Measurements from ENCODE around the gene GNMT.
"Not testable (repeated sequence)": the region's sequence is repeated elsewhere in the genome, so short reads cannot be mapped to it uniquely, and the experiment has no call there.

GNMT gene

DNA sequence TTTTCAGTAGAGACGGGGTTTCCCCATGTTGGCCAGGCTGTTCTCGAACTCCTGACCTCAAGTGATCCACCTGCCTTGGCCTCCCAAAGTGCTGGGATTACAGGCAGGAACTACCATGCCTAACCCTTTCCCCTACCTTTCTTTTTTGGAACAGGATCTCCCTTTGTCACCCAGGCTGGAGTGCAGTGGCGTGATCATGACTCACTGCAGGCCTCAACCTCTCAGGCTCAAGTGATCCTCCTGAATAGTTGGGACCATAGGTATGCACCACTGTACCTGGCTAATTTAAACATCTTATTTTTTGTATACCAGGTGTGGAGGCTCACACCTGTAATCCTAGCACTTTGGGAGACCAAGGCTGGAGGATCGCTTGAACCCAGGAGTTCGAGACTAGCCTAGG is 19.2 kb upstream of the GNMT start:
- DNase-seq (ENCODE audit: low read depth): not testable (repeated sequence)

DNA sequence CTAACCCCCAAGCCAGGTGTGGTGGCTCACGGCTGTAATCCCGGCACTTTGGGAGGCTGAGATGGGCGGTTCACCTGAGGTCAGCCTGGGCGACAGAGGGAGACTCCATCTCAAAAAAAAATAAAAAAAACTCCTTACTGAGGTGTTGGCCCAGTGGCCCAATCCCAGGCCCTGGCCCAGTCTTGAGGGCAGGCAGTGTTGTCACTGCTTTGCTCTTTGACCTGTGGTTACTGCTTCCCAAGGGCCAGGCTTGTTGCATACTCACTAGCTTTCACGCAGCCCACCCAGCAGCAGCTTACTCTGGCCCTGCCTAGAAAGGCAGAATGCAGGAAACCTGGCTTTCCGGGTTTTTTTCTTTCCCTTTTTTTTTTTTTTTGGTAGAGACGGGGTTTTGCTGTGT is 18.1 kb upstream of the GNMT start:
- no peak for DNase-seq (ENCODE audit: low read depth)

DNA sequence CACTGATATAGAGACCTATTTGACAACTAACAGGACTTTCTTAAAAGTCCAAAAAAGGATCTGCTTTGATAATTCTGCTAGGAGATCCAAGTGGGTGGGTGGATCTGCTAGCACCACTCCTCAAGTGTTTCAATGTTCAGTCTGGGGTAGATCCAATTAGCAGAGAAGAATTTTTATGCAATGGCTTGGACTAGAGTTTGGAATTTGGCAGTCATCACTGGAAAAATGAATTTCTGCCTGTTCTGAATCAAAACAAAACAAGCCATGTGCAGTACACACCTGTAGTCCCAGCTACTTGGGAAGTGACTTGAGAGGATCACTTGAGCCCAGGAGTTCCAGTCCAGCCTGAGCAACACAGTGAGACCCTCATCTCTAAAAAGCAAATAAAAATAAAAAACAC is 12.6 kb upstream of the GNMT start:
- no peak for DNase-seq (ENCODE audit: low read depth)

DNA sequence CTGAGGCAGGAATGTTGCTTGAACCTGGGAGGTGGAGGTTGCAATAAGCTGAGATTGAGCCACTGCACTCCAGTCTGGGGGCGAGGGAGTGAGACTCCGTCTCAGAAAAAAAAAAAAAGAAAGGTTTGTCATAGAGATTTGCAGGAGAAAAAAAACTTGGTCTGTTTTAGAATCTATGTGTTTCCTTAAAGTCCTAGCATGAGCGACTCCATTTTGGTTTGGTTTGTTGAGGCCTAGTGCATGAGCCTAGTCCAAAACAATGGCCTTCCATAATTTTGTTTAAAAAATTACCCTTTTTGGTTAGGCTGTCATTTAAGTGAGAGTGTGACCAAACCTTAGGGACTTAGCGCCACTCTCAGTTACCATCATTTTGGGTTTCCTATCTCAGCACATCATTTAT is 8.2 kb upstream of the GNMT start:
- DNase-seq (ENCODE audit: low read depth): no peak

DNA sequence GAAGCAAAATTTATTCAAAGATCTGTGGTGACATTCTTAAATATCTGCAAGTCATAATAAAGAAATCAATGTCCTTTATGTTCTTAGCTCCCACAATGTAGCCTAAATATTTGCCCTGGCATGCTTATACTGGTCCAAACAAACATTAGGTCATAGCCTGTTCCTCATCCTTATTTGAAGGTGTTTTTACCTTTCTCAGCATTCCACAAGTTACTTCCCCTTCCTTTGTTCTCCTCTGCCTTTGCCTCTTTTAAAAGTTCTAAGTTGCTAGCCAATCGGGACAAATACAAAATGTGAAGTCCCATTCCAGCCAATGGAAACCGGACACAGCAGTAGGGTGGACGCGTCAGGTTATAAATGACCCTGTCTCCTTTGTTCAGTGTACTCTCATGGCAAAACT is 6.1 kb upstream of the GNMT start:
- DNase-seq (ENCODE audit: low read depth): not testable (repeated sequence)

DNA sequence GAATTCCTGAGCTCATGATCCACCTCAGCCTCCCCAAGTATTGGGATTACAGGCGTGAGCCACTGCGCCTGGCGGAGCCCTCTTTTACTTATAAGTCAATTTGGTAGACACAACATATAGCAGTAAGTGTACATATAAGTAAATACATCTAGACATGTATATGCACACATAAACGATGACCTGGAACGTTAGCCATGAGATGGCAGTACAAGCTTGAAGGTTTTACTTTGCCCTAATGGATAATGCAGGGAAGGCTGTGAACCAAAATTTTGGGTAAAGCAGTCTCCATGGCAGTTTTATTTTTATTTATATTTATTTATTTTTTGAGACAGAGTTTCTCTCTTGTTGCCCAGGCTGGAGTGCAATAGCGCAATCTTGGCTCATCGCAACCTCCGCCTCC is 2.4 kb upstream of the GNMT start:
- no peak for DNase-seq (ENCODE audit: low read depth)

DNA sequence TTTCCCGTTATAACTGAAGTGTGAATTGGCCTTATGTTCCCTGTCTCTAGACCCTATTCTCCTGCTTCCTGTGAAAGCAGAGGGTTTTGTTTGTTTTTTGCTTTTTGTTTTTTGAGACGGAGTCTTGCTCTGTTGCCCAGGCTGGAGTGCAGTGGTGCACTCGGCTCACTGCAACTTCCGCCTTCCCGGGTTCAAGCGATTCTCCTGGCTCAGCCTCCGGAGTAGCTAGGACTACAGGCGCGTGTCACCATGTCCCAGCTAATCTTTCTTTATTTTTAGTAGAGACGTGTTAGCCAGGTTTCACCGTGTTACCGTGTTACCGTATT is 674 bp upstream of the GNMT start:
- no peak for DNase-seq (ENCODE audit: low read depth)

DNA sequence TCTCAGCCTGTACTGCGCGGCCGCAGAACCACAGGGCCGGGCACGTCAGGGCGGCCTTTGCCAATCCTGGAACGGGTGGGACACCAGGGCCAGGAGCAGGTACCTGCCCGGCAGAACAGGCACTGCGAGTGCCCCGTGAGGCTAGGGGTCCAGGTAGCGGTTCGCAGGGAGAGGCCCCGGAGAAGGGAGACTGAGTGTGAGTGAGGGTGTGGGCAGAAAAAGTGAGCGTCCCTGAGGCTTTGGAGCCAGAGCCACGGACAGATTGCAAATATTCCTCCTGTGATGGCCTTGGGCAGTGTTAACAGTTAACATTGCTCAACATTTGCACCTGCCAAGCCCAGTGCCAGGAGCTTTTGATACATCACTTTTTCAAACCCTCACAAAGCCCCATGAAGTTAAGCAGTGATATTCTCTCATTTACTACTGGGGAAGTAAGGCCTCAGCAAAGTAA is 491 bp downstream of the GNMT start:
- no peak for DNase-seq (ENCODE audit: low read depth)

DNA sequence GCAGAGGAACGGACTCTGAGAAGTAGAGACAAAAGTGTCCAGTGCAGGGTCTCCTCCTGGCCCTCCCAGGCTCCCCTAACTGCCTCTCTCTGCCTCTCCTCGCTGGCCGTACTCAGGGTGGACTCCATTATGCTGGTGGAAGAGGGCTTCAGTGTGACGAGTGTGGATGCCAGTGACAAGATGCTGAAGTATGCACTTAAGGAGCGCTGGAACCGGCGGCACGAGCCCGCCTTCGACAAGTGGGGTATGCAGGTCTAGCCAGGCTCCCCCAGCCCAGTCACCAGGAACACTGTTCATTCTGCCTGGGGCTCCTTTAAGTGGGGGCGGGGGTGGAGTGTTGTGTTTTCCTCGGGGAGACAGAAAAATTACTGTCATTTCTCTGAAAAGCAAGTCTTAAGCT is 1.5 kb downstream of the GNMT start:
- DNase-seq (ENCODE audit: low read depth): no peak

DNA sequence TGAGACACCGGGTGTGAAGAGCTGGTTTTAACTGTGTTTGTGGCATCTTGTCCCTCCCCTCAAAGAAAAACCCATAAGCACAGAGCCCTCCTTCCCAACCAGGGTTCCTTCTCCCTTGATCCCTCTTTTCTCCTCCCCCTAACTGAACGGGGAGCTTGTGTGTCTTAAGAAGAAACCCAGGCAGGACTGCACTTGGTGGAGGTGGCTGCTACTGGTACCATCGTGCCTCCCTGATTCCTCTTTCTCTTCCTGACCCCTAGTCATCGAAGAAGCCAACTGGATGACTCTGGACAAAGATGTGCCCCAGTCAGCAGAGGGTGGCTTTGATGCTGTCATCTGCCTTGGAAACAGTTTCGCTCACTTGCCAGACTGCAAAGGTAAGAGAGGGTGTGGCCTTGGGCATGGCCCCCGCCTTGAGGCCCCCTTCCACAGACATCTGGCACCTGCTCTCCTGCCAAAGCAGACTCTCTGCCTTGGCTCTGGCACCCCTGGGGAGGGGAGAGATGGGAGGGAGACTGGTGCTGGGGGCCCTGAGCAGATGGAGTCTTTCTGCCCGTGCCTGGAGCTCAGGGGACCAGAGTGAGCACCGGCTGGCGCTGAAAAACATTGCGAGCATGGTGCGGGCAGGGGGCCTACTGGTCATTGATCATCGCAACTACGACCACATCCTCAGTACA is 2.1 kb downstream of the GNMT start:
- DNase-seq (ENCODE audit: low read depth): no peak

DNA sequence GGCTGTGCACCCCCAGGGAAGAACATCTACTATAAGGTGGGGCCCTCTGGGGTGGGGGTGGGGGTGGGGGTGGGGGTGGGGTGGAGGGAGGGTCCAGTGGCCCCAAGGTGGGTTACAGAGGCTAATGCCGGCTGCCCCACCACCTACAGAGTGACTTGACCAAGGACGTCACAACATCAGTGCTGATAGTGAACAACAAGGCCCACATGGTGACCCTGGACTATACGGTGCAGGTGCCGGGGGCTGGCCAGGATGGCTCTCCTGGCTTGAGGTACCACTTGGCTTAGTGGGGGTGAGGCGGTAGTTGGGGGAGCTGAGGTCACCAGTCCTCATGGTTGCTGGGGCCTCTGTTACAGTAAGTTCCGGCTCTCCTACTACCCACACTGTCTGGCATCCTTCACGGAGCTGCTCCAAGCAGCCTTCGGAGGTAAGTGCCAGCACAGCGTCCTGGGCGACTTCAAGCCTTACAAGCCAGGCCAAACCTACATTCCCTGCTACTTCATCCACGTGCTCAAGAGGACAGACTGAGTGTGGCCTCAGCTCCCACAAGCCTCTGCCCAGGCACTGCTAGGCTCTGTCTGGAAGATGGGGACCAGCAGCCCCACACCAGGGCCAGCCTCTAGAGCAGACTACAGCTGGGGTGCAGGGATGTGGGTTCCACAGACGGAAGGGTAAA is 2.8 kb downstream of the GNMT start:
- no peak for DNase-seq (ENCODE audit: low read depth)

DNA sequence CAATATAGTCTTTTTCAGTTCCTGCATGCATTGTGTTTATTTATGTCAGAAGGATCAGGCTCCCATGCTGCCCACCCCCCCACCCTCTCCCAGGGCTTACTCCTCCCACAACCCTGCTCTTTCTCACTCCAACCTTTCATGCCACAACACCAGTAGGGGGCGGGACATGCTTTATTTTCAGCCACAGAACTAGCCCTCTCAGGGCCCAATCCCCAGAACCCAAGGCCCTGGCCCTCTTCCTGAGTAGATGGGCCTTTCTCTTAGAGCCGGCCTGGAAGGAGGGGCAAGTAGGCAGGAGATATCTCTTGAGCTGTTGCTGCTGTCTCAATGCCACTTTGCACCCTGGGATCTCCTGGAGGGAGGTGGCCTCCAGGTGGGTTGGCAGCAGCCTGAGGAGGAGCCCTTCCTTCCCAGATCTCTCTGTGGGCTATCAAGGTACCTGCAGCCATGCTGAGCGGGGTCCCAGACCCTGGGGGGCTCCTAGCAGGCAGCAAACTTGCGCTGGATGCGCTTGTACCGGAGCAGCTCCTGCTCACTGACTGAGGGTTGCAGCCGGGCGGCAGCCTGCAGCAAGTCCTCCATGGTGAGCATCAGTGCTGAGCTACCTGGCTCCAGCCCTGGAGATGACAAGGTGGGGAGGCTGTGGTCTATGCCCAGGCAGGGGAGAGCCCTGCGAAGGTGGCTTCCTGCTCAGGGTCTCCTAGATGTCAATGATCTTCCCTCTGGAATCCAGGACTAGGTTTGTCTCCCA is 3.5 kb downstream of the GNMT start:
- DNase-seq (ENCODE audit: low read depth): no peak

DNA sequence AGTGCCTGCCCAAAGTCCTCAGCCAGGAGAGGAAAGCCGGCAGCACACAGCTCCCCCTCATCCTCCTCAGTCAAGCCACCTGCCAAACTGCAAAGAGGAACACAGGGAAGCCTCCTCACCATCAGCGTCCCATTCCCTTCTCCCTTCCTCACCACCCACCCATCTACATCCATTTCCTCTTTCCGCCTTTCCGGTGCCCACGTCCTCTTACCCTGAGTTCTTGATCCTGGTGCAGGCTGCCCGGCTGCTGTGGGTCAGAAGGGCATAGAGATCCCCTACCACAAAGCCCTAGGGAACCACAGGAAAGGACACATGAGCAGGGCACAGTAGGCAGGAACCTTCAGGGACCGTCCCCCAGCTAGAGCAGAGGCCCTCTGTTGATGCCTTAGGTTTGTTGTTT is 6.0 kb downstream of the GNMT start:
- no peak for DNase-seq (ENCODE audit: low read depth)

DNA sequence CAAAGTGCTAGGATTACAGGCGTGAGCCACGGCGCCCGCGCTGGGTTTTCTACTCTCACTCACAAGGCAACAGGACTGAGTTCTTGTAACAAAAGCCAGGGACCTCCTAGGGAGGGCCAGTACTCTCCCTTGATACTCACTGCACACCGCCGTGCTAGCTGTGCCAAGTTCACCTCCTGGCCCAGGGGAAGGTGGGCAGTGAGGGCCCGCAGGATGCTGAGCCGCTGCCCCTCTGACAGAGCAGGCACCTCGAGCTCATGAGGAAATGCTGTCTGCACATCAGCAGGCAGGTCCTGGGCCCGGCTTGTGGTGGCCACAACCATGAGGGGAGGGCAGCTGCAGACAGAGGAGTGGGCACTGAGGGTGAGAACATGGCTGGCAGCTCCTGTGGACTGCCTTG is 6.7 kb downstream of the GNMT start:
- DNase-seq (ENCODE audit: low read depth): no peak

DNA sequence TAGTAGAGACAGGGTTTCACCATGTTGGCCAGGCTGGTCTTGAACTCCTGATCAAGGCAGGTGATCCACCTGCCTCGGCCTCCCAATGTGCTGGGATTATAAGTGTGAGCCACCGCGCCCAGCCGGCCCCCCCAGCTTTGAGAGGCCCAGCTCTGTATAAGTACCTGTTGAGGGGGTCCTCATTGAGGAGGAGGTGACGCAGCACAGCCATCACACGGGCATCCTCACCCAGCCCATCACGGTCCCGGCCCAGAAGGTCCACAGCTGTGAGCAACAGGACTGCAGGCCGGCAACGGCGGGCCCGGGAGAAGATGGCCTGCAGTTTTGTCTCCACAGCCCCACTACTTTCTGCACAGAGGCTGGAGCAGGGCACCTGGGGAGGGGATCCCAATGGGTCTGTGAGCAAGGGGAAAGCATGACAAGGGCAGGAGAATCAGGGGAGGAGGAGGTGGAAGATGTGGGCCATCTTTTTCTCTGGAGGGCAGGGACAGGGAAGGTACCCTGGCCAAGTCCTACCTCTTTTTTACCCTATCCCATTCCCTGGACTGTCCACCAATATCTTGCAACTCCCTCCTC is 7.7 kb downstream of the GNMT start:
- no peak for DNase-seq (ENCODE audit: low read depth)

DNA sequence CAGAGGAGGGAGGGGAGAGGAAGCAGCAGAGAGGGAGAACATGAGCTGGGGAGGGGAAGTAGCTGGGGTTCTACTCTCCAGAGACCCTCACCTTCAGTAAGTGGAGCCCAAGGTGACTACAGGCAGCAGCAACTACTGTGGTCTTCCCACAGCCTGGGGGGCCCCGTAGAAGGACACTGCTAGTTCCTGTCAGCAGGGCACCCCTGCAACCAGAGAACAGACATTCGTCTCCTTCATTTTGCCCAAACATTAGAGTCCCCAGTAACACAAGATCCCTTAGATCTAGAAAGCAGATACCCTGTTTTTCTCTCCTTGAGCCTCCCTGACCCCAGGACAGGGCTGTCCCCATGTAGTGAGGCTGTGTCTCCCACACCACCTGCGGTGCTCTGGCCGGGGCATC is 8.2 kb downstream of the GNMT start:
- DNase-seq (ENCODE audit: low read depth): no peak

DNA sequence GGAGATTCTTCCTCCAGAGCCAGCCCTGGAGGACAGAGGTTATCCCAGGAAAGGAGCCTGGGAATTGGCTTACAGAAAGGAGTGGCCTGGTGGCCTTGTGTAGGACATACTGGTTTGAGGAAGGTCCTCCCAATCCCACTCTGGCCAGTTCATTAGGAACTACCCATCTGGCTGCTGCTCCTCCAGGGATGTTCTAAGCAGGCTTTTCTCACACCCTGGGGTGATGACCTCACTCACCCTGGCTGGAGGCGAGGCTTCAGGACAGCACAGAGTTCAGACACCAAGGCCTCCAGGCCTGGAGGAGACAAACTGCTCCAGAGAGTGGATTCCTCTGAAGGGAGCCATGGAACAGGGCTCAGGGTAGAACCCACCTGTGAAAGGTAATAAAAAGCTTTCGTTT is 8.9 kb downstream of the GNMT start:
- no peak for DNase-seq (ENCODE audit: low read depth)

DNA sequence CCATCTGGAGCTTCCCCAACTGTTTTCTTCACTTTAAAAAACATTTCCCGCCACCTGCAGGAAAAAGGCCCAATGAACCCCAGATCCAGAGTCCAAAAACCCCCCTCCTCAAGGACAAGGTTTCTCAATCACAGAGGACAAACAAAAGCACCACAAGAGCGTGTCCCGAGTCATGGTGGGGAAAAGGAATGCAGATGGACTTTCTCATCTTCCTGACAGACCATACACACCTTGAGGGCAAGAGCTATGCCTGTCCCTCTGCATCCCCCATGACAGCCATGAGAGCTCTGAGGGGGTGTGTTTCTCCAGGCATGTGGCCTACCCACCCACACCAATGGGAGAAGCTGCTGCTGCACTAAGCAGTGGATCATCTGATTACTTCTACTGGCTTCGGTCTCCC is 9.4 kb downstream of the GNMT start:
- DNase-seq (ENCODE audit: low read depth): no peak

DNA sequence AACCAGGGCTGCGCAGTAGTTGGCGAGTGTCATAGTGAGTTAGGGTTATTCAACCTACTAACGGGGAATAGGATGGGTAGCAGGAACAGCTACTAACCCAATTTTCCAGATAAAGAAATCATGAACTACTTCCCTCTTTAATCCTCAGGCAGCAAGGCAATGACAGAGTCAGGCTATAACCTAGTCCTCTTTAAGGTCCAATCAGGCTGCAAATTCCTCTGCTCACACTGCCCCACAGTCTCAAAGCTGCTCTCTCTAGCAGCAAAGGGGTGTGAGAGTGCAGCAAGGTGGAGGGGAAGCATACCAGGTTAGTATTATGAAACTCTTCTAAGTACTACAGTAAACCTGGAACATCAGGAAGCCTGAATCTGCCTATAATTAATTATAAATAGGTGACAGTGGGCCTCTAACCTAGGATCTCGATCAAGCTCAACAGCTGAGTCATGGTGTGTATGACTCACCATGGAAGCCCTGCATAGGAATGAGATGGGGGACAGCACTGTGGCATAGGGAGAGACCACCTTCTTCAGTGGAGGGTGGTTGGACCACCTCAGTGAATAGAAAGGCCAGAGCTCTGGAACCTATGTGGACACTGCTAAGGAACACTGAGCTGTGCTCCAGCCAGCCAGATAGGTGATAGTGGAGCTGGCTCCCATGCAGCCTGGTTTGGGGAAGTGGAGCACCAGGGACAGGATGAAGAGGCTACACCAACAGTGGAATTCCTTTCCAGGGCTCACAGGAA is 10.5 kb downstream of the GNMT start:
- peak; percentile 24 for DNase-seq (ENCODE audit: low read depth)

DNA sequence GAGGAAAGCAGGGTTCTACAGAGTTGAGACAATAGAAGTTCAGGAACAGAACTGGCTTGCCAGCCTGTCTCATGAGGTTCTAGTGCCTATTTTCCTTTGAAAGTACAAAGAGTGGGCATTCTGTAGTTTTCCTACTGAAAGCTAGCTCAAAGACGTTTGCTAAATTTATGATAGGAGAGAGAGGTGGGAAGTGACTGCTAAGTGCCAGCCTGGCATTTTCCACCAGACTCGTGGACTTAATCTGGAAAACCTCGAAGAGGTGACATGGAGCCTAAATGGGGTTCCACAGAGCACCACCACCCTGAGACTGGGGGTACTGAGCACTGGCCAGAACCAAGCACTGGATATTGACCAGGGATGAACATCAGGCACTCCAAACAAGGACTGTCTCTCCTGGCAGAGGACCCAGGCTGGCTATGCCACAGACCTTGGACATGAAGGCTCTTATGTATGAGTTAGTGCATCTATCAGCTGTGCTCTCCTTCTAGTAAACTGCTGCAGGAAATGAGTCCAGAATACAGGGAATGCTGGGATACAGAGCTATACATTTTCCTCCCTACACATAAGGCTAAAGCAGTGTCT is 11.3 kb downstream of the GNMT start:
- DNase-seq (ENCODE audit: low read depth): no peak

DNA sequence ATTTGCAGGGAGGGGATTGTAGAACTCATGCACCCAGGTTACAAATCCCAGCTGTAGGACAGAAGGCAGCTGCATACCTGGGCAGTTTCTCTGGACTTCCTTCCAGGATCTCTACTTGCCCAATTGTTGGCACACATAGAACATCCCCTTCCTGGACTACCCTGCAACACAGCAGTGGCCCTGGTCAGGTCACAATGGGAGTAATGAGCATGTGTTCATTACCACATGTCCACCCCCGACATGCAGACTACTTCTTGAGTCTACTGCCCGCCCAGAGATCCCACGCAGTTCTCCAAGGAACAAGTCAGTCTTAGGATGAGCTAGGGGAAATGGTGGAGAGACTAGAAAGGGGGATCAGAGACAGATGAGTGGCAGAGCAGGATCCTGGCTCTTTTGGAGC is 13.4 kb downstream of the GNMT start:
- no peak for DNase-seq (ENCODE audit: low read depth)

DNA sequence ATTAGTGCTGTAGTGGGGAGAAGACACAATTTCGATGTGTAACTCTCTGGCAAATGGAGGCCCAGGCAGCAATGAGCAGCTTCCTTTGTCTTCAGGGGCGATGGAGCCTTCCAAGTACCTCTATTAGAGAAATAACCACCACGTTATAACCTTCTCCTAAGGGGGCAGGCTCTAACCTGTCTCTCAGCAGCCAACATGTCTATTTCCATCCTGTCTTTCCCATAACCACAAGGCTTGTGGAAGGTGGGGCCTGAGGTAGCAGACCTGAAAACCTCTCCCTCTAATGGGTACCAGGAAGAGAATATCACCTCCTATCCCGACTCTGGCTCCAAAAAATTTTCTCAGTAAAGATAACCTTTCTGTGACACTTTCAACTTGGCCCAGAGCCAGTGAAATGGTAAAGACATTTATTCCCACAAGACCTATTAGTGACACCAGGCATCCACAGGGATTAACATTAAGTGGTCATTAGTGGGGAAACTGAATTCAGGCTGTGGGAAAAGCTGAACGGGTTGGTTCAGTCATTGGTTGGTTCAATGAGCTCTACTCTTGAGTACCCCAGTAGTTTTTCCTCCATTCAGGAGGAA is 14.5 kb downstream of the GNMT start:
- DNase-seq (ENCODE audit: low read depth): no peak
